Activated naive CD8-positive, alpha-beta T cell treated with anti-CD3 and anti-CD28 coated beads, Interleukin-2, amount 50 U/mL, for 24 hours (primary cell): ENCODE measurements around the gene ZNF544.

Experiments
- ATAC-seq: fragments of 150-1000 bp; cut with Tn5 transposase; one replicate; pipeline ENCODE4 v1.10.0; 2021
- DNase-seq: peaks from one replicate; pipeline ENCODE4 v3.0.0; 2021
- H3K27ac Mint-ChIP-seq: one replicate; pipeline ENCODE4 v1.8.0; 2021; ENCODE audit warnings: mild to moderate bottlenecking, mixed read lengths
- H3K27me3 Mint-ChIP-seq: one replicate; pipeline ENCODE4 v1.8.0; 2021; ENCODE audit warnings: mixed read lengths
- H3K36me3 Mint-ChIP-seq: one replicate; pipeline ENCODE4 v1.8.0; 2021; ENCODE audit warnings: low read depth, mixed read lengths
- H3K4me1 Mint-ChIP-seq: one replicate; pipeline ENCODE4 v1.8.0; 2021; ENCODE audit warnings: mixed read lengths
- H3K4me3 Mint-ChIP-seq: one replicate; pipeline ENCODE4 v1.8.0; 2021; ENCODE audit warnings: mild to moderate bottlenecking, moderate library complexity, mixed read lengths
- H3K9me3 Mint-ChIP-seq: one replicate; pipeline ENCODE4 v1.8.0; 2021; ENCODE audit warnings: mixed read lengths

ZNF544 gene

DNA sequence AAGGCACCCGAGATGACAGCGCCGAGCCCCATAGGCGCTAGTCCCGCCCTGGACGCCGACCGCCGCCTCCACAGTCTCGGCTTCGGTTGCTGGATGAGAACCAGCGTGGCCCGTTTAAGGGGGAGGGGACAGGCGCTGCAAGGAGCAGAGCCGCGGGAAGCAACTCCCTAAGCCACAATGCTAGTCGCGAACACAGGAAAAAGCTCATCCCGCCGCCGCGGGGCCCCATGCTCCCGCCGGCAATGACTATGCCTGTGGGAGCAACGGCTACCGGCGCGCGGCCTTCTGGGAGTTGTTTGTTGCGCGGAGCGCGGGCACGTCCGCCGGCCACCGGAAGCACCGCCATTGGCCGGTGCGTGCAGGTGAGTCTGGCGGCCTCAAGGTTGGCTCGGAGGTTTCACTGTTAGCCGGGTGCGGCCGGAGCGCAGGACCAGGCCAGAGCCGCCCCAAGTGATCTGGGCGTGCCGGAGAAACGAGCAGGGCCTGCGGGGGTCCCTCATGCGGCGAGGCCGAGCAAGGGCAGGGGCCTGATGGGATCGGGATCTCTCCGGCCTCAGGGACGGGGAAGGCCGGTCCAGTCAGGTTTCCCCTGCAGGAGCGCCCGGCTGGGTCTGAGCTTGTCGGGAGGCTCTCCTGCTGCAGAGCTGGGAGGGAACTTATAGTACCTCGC lies at the start of gene ZNF544:
Gene ZNF544 (plus strand): TSS at position 330 of the 670 bp plus-strand sequence. CDS start 15,110 bp downstream, outside the sequence.
- Mint-ChIP-seq H3K27ac (peak within 1 kb of the TSS; percentile 85), H3K9me3 (peaks cover 54% of the 10 kb centered on the region), H3K4me3 (peak within 1 kb of the TSS; percentile 86), H3K36me3 (peaks cover 56% of the 10 kb centered on the region), H3K4me1 (peaks cover 30% of the 10 kb centered on the region), H3K27me3 (no peaks in the 10 kb centered on the region)
- peak; percentile 81 for DNase-seq
- peak; percentile 91 for ATAC-seq

DNA sequence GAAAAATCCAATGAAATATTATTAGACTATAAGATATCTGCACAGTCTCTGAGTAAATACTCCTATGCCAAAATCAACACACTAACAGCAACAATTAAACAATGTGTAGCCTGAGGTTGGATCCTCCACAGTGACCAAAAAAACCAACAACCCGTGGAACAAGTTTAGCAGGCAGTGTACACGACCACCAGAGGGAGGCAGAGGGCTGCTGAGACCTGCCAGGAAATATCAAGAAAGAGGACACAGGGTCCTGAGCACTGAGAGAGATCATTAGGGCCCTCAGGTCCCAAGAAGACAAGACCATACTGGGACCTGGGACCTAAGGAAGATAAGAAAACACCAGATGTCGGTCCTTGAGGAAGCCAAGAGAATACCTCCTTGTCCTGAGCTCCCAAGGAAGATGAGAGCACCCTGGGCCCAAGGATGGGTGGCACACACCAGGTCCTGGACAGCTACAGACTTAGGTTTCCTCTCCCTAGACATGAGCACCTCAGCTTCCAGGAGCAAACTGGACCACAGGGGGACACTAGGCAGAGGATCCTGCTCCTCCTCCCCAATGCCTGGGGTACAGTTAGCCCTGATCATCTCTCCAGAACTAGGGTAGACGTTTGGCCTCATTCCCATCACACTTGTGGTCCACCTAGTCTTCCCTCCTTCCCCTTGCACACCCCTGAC lies 46.7 kb upstream of the ZNF544 start:
- H3K4me1 Mint-ChIP-seq = peaks cover 22% of the 10 kb centered on the region
- H3K4me3 Mint-ChIP-seq = peak overlapping the region; percentile 90
- no peaks in the 10 kb centered on the region for H3K27me3 Mint-ChIP-seq
- H3K27ac Mint-ChIP-seq = peak overlapping the region; percentile 98
- ATAC-seq (no peak), DNase-seq (peak; percentile 71)
- H3K9me3 Mint-ChIP-seq = peaks cover 48% of the 10 kb centered on the region
- peaks cover 67% of the 10 kb centered on the region for H3K36me3 Mint-ChIP-seq

DNA sequence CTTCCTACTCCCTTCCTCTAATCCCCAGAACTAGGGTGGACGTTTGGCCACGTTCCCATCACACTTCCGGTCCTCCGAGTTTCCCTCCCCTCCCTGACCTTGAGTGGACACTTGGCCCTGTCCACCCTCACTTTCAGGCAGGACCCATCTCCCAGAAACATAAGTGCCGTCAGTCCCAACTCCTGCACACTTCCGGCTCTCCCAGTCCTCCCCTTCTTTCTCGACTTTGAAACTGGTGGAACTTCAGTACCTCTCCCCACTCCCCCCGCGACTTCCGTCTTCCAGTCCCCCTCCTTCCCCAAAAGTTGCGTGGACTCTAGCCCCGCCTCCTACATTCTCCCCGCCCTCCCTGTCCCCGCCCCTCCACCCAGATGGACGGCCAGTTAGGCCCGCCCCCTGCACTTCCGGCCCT lies 46.1 kb upstream of the ZNF544 start:
- Mint-ChIP-seq H3K36me3 (peaks cover 69% of the 10 kb centered on the region), H3K27ac (peak overlapping the region; percentile 98), H3K27me3 (no peaks in the 10 kb centered on the region), H3K9me3 (peaks cover 43% of the 10 kb centered on the region), H3K4me1 (peaks cover 22% of the 10 kb centered on the region), H3K4me3 (peak overlapping the region; percentile 90)
- peak; percentile 89 for DNase-seq
- no peak for ATAC-seq

DNA sequence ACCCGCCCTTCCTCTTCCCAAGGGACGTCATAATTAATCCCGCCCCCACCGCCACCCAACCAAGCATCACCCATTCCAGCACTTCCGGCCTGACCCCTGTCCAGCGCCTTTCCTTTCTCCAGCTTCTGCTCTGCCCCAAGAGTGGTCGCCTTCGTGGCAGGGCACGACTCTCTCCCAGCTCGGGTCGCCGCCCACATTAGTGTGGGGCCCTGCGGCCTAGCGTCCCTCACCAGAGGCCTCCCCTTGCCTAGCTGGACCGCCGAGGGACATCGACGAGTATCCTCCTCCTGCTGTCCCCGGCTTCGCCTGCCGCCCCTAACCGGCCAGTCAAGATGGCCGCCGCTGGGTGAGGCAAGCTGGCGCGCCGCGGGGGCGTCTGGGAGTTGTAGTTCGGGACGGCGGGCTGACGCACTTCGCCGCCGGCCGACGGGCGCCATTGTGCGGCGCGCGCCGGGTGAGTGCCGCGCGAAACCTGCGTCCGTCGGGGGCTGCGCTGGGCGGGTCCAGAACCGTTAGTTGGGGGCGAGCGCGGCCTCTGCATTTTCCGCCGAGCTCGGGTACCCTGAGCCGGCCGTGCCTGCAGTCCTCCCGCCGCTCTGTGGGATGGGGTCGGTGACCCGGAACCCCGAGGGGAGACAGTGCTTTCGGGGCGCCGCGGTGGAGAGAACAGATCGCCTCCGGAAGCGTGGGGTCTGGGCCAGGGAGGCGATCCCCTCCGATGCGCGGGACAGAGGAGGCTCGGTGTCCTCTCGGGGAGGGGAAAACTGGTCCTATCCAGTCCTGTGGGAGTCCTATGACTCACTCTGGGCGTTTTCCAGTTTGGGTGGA lies 45.5 kb upstream of the ZNF544 start, which contains the start of gene ZNF274:
Gene ZNF274 (plus strand): TSS at position 73 of the 828 bp plus-strand sequence. CDS start 905 bp downstream, outside the sequence.
- Mint-ChIP-seq H3K27me3 (no peaks in the 10 kb centered on the region), H3K27ac (peak within 1 kb of the TSS; percentile 98), H3K36me3 (peaks cover 70% of the 10 kb centered on the region), H3K4me3 (peak within 1 kb of the TSS; percentile 90), H3K9me3 (peaks cover 37% of the 10 kb centered on the region), H3K4me1 (peaks cover 22% of the 10 kb centered on the region)
- peak; percentile 92 for ATAC-seq
- DNase-seq = peak; percentile 95

DNA sequence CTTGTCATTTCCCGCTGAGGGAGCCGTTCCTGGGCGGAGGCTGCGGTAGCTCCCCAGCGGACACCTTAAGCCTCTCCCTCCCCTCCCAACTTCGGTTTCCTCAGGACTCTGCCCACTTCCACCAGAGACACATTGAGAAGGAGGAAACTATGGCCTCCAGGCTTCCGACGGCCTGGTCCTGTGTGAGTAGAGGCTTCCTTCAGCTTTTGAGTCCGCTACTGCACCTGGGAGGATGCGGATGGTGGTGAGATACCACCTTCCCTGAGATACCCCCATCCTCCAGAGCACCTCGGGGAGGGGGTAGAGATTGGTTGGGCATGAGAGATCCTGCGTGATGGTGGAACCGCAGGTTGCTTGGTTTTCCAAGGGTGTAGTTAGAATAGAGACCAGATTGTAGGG lies 44.9 kb upstream of the ZNF544 start:
- Mint-ChIP-seq H3K4me1 (peaks cover 22% of the 10 kb centered on the region), H3K4me3 (peak overlapping the region; percentile 90), H3K27ac (peak overlapping the region; percentile 98), H3K9me3 (peaks cover 34% of the 10 kb centered on the region), H3K27me3 (no peaks in the 10 kb centered on the region), H3K36me3 (peaks cover 74% of the 10 kb centered on the region)
- DNase-seq = no peak
- ATAC-seq = no peak

DNA sequence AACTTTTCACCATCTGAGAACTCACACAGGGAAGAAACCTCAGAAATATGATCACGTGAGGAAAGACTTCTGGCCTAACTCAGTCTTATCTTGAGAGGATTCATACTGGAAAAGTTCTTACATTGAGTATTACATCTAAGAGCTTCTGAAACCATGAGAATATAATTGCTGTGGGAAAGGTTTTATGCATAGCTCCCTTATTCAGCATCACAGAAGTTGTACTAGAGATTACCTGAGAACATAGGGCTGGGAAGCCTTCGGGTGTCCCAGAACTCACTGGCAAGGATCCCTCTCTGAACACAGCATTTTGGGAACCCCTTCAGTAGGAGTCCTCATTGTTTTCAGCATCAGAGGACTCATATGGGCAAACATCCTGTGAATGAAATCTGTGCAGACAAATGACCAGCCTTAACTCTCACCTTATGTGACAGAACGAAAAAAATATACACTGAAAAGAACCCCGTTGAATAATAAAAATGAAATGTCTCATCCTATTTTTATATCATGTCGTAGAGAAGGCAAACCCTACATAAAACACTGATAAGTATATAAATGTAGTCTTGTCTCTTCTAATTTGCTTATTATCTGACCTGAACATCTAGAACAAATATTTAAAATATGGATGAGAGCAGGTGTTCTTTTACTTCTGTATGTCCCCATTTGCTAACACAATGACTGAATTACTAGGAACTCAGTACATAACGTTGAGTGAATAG lies 31.7 kb upstream of the ZNF544 start:
- Mint-ChIP-seq H3K36me3 (peaks cover 95% of the 10 kb centered on the region), H3K27me3 (no peaks in the 10 kb centered on the region), H3K4me3 (no peak overlapping the region), H3K4me1 (no peaks in the 10 kb centered on the region), H3K9me3 (peaks cover 58% of the 10 kb centered on the region), H3K27ac (no peak overlapping the region)
- ATAC-seq = no peak
- no peak for DNase-seq

DNA sequence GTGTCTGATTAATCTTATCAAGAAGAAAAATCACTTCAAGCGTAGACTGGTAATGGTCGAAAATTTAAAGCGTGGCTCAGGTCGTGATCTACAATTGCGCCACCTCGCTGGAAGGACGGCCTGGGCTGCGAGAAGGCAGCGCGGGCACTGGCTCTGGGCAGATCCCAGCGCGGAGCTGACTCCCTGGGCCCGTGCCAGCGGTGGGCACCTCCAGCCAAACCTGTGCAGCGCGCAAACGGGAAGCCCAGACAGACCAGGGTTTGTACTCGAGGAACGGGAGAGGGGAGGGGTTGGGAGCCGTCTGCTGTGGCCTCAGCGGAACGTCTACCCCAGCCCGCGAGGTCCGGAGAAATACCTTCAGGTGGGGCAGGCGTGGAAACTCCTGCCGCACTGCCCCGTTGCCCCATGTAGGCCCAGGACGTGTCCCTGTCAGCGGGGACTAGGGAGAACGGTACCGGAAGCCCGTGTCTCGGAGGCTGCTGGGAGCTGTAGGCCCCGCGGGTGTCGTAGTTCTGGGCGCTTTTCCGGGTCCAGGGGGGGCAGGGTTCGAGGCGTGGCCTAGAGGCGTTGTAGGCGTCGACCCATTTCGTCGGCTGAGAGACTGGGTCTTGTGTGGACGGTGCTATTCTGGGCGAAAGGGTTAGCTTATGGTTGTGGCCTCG lies 24.8 kb upstream of the ZNF544 start:
- H3K27me3 Mint-ChIP-seq = no peaks in the 10 kb centered on the region
- H3K9me3 Mint-ChIP-seq = peaks cover 57% of the 10 kb centered on the region
- ATAC-seq (no peak), DNase-seq (no peak)
- H3K27ac Mint-ChIP-seq = no peak overlapping the region
- H3K36me3 Mint-ChIP-seq = peaks cover 94% of the 10 kb centered on the region
- H3K4me1 Mint-ChIP-seq = no peaks in the 10 kb centered on the region
- H3K4me3 Mint-ChIP-seq = no peak overlapping the region

DNA sequence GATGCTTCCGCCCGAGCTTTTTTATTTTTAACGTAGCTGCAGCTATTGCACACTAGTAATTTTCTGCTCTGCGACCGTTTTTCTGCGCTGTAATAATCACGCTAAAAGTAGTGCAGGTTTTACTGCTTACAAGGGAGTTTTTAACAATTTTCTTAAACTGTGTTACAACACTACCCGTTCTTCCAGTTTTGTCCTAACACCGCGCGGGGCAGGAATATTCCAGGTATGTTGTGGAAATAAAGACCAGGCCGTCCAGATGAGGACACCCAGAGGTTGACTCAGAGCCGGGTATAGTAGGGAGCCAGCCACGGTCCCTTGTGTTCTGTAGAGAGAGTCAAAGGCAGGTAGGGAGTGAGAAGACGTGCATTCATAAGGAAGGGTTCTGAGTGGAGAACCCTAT lies 24.1 kb upstream of the ZNF544 start:
- Mint-ChIP-seq H3K36me3 (peaks cover 94% of the 10 kb centered on the region), H3K4me3 (no peak overlapping the region)

DNA sequence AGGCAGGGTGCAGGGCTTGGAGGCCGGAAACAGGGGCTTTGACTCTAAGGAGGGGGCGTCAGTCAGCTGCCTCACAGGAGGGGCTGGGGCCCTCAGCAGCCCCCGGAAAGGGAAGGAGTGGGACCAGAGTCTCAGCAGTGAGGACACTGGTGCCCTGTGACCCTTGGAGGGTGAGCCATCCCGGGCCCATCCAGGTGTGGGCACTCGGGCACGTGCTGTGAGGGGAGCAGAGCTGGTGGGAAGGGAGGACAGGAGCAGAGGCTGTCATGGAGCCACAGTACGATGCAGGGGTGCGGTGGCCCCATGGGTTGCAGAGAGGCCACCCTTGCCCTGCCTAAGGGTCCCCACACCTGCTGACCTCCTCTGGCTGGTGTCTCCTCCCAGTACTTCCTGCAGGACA lies 19.1 kb upstream of the ZNF544 start:
- Mint-ChIP-seq H3K9me3 (peaks cover 85% of the 10 kb centered on the region), H3K36me3 (peaks cover 97% of the 10 kb centered on the region), H3K27me3 (no peaks in the 10 kb centered on the region), H3K4me3 (no peak overlapping the region), H3K4me1 (no peaks in the 10 kb centered on the region), H3K27ac (no peak overlapping the region)
- ATAC-seq (no peak), DNase-seq (no peak)

More for the DNA sequence above, 24.1 kb upstream of the ZNF544 start:
- H3K27ac Mint-ChIP-seq = no peak overlapping the region
- H3K9me3 Mint-ChIP-seq = peaks cover 63% of the 10 kb centered on the region
- no peaks in the 10 kb centered on the region for H3K27me3 Mint-ChIP-seq
- DNase-seq = no peak
- H3K4me1 Mint-ChIP-seq = no peaks in the 10 kb centered on the region
- ATAC-seq = no peak

DNA sequence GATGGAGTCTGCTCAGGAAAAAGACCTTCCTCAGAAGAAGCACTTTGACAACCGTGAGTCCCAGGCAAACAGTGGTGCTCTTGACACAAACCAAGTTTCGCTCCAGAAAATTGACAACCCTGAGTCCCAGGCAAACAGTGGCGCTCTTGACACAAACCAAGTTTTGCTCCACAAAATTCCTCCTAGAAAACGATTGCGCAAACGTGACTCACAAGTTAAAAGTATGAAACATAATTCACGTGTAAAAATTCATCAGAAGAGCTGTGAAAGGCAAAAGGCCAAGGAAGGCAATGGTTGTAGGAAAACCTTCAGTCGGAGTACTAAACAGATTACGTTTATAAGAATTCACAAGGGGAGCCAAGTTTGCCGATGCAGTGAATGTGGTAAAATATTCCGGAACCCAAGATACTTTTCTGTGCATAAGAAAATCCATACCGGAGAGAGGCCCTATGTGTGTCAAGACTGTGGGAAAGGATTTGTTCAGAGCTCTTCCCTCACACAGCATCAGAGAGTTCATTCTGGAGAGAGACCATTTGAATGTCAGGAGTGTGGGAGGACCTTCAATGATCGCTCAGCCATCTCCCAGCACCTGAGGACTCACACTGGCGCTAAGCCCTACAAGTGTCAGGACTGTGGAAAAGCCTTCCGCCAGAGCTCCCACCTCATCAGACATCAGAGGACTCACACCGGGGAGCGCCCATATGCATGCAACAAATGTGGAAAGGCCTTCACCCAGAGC lies 16.2 kb upstream of the ZNF544 start:
- no peaks in the 10 kb centered on the region for H3K4me1 Mint-ChIP-seq
- DNase-seq = no peak
- no peak for ATAC-seq
- H3K9me3 Mint-ChIP-seq = peaks cover 75% of the 10 kb centered on the region
- H3K4me3 Mint-ChIP-seq = no peak overlapping the region
- no peaks in the 10 kb centered on the region for H3K27me3 Mint-ChIP-seq
- no peak overlapping the region for H3K27ac Mint-ChIP-seq
- peaks cover 73% of the 10 kb centered on the region for H3K36me3 Mint-ChIP-seq

DNA sequence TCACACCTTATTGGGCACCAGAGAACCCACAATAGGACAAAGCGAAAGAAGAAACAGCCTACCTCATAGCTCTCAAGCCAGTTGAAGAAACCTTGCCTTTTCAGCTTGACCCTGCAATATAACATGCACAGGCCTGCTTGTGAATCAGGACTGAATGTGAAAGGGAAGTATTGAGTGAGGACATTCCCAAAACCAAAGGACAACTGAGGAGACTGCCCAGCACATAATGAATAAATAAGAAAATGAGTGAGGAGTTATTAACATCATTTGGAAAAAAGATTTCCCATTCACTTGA lies 15.7 kb upstream of the ZNF544 start:
- ATAC-seq = no peak
- Mint-ChIP-seq H3K36me3 (peaks cover 67% of the 10 kb centered on the region), H3K4me1 (no peaks in the 10 kb centered on the region), H3K9me3 (peaks cover 75% of the 10 kb centered on the region), H3K27ac (no peak overlapping the region), H3K4me3 (no peak overlapping the region), H3K27me3 (no peaks in the 10 kb centered on the region)
- DNase-seq = no peak

DNA sequence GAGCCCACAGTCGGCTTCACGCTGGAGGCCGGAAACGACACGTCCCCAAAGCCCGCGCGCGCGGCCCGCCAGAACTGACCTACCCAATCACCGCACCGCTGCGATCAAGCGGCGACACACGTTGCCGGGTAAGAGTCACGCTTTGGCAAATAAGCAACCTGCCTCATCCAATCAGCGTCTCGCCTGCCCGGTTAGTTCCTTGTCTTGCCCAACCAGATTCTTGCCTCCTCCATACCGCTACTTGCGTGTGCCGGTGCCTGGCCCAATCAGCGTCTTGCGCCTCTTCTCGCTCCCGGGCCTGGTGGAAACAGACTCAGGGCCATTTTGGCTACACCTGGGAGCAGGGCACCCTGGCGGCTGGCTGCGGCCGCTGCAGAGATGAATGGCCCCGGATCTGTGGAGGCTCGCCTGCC lies 11.6 kb upstream of the ZNF544 start:
- peaks cover 52% of the 10 kb centered on the region for H3K9me3 Mint-ChIP-seq
- no peaks in the 10 kb centered on the region for H3K27me3 Mint-ChIP-seq
- DNase-seq = no peak
- H3K36me3 Mint-ChIP-seq = peaks cover 33% of the 10 kb centered on the region
- ATAC-seq = no peak
- H3K27ac Mint-ChIP-seq = no peak overlapping the region
- H3K4me3 Mint-ChIP-seq = no peak overlapping the region
- H3K4me1 Mint-ChIP-seq = no peaks in the 10 kb centered on the region

DNA sequence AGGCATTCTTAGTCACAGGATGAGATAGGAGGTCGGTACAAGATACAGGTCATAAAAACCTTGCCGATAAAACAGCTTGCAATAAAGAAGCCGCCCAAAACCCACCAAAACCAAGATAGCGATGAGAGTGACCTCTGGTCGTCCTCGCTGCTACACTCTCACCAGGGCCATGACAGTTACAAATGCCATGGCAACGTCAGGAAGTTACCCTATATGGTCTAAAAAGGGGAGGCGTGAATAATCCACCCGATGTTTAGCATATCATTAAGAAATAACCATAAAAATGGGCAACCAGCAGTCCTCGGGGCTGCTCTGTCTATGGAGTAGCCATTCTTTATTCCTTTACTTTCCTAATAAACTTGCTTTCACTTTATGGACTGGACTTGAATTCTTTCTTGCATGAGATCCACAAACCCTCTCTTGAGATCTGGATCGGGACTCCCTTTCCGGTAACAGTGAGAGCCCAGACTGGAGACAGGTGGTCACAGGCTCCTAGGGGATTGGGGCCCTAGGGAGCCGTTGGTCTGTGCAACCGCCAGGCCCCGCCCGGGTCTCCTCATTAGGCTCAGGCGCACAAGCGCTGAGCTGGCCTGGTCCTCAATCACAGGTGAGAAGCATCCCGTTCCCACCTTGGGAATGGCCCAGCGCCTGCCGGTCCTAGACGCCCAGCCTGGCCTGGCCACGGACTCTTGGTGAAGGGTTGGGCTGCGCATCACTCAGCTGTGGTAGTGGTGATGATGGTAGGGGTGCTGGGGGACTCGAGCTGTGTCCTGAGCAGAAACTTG lies 10.9 kb upstream of the ZNF544 start:
- DNase-seq (no peak), ATAC-seq (no peak)
- peaks cover 2% of the 10 kb centered on the region for H3K27me3 Mint-ChIP-seq
- no peak overlapping the region for H3K27ac Mint-ChIP-seq
- H3K9me3 Mint-ChIP-seq = peaks cover 52% of the 10 kb centered on the region
- H3K4me3 Mint-ChIP-seq = no peak overlapping the region
- peaks cover 30% of the 10 kb centered on the region for H3K36me3 Mint-ChIP-seq
- no peaks in the 10 kb centered on the region for H3K4me1 Mint-ChIP-seq
